NCI-H146 (cell line): Measurements from ENCODE around the gene FZR1.
"Not testable (repeated sequence)": the region's sequence is repeated elsewhere in the genome, so short reads cannot be mapped to it uniquely, and the experiment has no call there.

Source experiments
- DNase-seq: peaks from one replicate; lab custom pipeline; 2025; lab: John Stamatoyannopoulos, UW

FZR1 gene

GRCh38 chr19:3547301-3547731 is 41.2 kb downstream of the FZR1 start:
- DNase-seq, result no peak

GRCh38 chr19:3547767-3548282 is 41.7 kb downstream of the FZR1 start:
- no peak for DNase-seq

GRCh38 chr19:3548606-3549005 is 42.5 kb downstream of the FZR1 start:
- DNase-seq, result no peak

- no peak for DNase-seq
Observed at GRCh38 chr19:3549816-3550215, 43.7 kb downstream of the FZR1 start.

- DNase-seq, result no peak
Observed at GRCh38 chr19:3550947-3551791, 45.1 kb downstream of the FZR1 start.

- DNase-seq, result no peak
Observed at GRCh38 chr19:3551792-3552095, 45.6 kb downstream of the FZR1 start.

GRCh38 chr19:3554254-3555083 is 48.4 kb downstream of the FZR1 start:
- DNase-seq, result no peak

GRCh38 chr19:3555653-3556422 is 49.7 kb downstream of the FZR1 start:
- DNase-seq, result no peak

- DNase-seq, result no peak
Observed at GRCh38 chr19:3556423-3556977, 50.4 kb downstream of the FZR1 start.

- peak; percentile 46 for DNase-seq
Observed at GRCh38 chr19:3556978-3557460, 50.9 kb downstream of the FZR1 start.

- DNase-seq, result peak; percentile 88
Observed at GRCh38 chr19:3557461-3558248, 51.5 kb downstream of the FZR1 start, which contains the start of gene MFSD12. Gene MFSD12, minus strand, starts transcription at chr19:3557586. Its CDS starts 183 bp downstream, at chr19:3557403.

- no peak for DNase-seq
Observed at GRCh38 chr19:3563709-3564524, 57.8 kb downstream of the FZR1 start.

- DNase-seq, result no peak
Observed at GRCh38 chr19:3565139-3565538, 59.0 kb downstream of the FZR1 start.

- not testable (repeated sequence) for DNase-seq
Observed at GRCh38 chr19:3570042-3570441, 63.9 kb downstream of the FZR1 start.

- no peak for DNase-seq
Observed at GRCh38 chr19:3570606-3571011, 64.5 kb downstream of the FZR1 start.

- DNase-seq, result peak; percentile 98
Observed at GRCh38 chr19:3572132-3572854, 66.2 kb downstream of the FZR1 start.

GRCh38 chr19:3572855-3573161 is 66.7 kb downstream of the FZR1 start, which contains the start of gene HMG20B:
Gene HMG20B, plus strand, starts transcription at chr19:3572944. Its CDS starts 366 bp downstream, at chr19:3573310.
- DNase-seq, result no peak

- DNase-seq, result no peak
Observed at GRCh38 chr19:3573162-3573857, 67.2 kb downstream of the FZR1 start.
